Measurements from ENCODE around the gene ABTB1.

Gene ABTB1

DNA sequence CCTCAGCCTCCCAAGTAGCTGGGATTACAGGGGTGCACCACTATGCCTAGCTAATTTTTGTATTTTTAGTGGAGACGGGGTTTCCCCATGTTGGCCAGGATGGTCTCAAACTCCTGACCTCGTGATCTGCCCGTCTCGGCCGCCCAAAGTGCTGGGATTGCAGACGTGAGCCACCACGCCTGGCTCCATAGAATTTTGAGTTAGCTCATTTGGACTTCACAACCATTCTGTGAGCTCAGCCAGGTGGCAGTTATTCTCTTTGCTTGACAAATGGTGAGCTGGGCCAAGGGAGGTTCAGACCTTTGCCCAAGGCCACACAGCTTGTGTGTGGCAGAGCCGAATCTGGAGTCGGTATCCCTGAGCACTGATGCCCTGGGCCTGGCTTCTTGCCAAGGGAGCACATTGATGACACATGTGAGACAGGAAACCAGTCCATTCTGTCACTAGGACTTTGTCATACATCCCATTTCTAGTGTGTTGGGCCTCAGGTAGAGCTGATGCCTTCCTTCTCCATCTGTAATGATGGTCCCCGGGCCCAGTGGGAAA is 26.2 kb upstream of the ABTB1 start:
- H3K9me3 ChIP-seq (ENCODE audit: insufficient read depth, low read depth, low read length) = no peaks in the 10 kb centered on the region
- H4K20me1 ChIP-seq (ENCODE audit: insufficient read depth, low read length, poor library complexity, severe bottlenecking) = no peaks in the 10 kb centered on the region
- H3K9ac ChIP-seq (ENCODE audit: low read depth, low read length, poor library complexity, severe bottlenecking) = no peak overlapping the region
- no peaks in the 10 kb centered on the region for H3K27me3 ChIP-seq (ENCODE audit: insufficient read depth, low read length, poor library complexity, severe bottlenecking)
- no peaks in the 10 kb centered on the region for H3F3A ChIP-seq (ENCODE audit: low read depth)
- no peak overlapping the region for H3K4me3 ChIP-seq (ENCODE audit: low read length, poor library complexity, severe bottlenecking)
- H3K36me3 ChIP-seq (ENCODE audit: insufficient read depth, low read length) = no peaks in the 10 kb centered on the region
- H3K4me2 ChIP-seq (ENCODE audit: low read depth, low read length, poor library complexity, severe bottlenecking) = no peak overlapping the region
- no peak overlapping the region for H2AFZ ChIP-seq (ENCODE audit: low read length)
- no peaks in the 10 kb centered on the region for H3K79me2 ChIP-seq (ENCODE audit: insufficient read depth, low read length)
- TF ChIP-seq EZH2phosphoT487 (IDR thresholded peaks at IDR 0.05; ENCODE audit: borderline replicate concordance) = no peak
- TF ChIP-seq, protein P1, sequence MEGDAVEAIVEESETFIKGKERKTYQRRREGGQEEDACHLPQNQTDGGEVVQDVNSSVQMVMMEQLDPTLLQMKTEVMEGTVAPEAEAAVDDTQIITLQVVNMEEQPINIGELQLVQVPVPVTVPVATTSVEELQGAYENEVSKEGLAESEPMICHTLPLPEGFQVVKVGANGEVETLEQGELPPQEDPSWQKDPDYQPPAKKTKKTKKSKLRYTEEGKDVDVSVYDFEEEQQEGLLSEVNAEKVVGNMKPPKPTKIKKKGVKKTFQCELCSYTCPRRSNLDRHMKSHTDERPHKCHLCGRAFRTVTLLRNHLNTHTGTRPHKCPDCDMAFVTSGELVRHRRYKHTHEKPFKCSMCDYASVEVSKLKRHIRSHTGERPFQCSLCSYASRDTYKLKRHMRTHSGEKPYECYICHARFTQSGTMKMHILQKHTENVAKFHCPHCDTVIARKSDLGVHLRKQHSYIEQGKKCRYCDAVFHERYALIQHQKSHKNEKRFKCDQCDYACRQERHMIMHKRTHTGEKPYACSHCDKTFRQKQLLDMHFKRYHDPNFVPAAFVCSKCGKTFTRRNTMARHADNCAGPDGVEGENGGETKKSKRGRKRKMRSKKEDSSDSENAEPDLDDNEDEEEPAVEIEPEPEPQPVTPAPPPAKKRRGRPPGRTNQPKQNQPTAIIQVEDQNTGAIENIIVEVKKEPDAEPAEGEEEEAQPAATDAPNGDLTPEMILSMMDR (conservative IDR thresholded peaks at IDR 0.05; ENCODE audit: low read length) = no peak
- H3K4me1 ChIP-seq (ENCODE audit: insufficient read depth, low read length, poor library complexity, severe bottlenecking) = no peaks in the 10 kb centered on the region
- no peaks in the 10 kb centered on the region for H3K9me2 ChIP-seq (replicated peaks; ENCODE audit: low read depth, low read length)

DNA sequence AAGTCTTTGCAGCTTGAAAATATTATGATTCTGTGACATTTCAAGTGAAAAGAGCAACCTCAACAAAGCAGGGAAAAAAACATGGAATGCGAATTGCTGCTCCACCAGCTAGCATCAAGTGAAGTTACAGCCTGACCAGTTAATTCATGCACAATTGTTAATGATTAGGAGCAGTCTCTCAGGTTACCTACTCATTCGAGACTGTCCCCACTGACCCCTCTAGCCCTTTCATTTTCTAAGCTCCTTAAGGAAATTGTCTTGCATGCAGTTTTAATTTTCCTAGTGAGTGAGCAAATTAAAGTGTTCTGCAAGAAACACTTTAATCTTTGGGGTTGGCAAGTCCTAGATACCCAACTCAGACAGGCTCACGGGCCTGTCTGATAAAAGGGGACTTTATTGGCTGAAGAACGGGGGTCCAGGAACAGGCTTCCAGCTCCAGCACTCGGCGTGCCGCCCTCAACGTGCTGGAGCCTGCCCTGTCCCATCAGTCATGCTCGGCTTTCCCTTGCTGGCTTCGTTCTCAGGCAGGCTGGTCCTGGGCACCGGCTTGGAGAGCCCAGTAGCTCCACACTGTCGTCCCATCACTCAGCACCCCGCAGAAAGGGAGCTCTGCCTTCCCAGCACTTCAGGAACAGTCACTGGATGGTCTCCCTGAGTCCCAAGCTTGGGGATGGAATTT is 25.4 kb upstream of the ABTB1 start:
- Histone ChIP-seq H3K9ac (ENCODE audit: low read depth, low read length, poor library complexity, severe bottlenecking) (no peak overlapping the region), H3K4me2 (ENCODE audit: low read depth, low read length, poor library complexity, severe bottlenecking) (no peak overlapping the region), H4K20me1 (ENCODE audit: insufficient read depth, low read length, poor library complexity, severe bottlenecking) (no peaks in the 10 kb centered on the region), H3K9me3 (ENCODE audit: insufficient read depth, low read depth, low read length) (no peaks in the 10 kb centered on the region), H3K4me1 (ENCODE audit: insufficient read depth, low read length, poor library complexity, severe bottlenecking) (no peaks in the 10 kb centered on the region), H3K27me3 (ENCODE audit: insufficient read depth, low read length, poor library complexity, severe bottlenecking) (no peaks in the 10 kb centered on the region), H3K9me2 (replicated peaks; ENCODE audit: low read depth, low read length) (no peaks in the 10 kb centered on the region), H3K79me2 (ENCODE audit: insufficient read depth, low read length) (no peaks in the 10 kb centered on the region), H2AFZ (ENCODE audit: low read length) (no peak overlapping the region), H3K4me3 (ENCODE audit: low read length, poor library complexity, severe bottlenecking) (no peak overlapping the region), H3F3A (ENCODE audit: low read depth) (no peaks in the 10 kb centered on the region), H3K36me3 (ENCODE audit: insufficient read depth, low read length) (no peaks in the 10 kb centered on the region)
- TF ChIP-seq EZH2phosphoT487 (IDR thresholded peaks at IDR 0.05; ENCODE audit: borderline replicate concordance) = no peak

DNA sequence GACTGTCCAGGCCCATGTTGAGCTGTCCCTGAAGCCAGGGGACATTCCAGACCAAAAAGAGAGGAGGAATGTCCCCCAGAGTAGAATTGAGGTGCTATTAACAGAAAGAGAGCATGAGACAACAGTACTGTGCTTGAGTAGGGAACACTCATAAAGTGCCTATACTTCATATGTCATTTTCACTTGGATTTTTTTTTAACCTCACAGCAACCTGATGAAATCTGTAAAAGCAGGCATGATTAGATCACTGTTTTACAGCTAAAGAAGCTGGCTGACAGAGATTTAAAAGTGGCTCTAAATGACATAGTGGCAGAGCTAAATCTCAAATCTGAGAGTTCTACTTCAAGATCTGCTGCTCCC is 24.9 kb upstream of the ABTB1 start:
- Histone ChIP-seq H3K27me3 (ENCODE audit: insufficient read depth, low read length, poor library complexity, severe bottlenecking) (no peaks in the 10 kb centered on the region), H4K20me1 (ENCODE audit: insufficient read depth, low read length, poor library complexity, severe bottlenecking) (no peaks in the 10 kb centered on the region), H2AFZ (ENCODE audit: low read length) (no peak overlapping the region), H3K79me2 (ENCODE audit: insufficient read depth, low read length) (no peaks in the 10 kb centered on the region), H3K9me2 (replicated peaks; ENCODE audit: low read depth, low read length) (no peaks in the 10 kb centered on the region), H3K4me3 (ENCODE audit: low read length, poor library complexity, severe bottlenecking) (no peak overlapping the region), H3K9ac (ENCODE audit: low read depth, low read length, poor library complexity, severe bottlenecking) (no peak overlapping the region), H3K36me3 (ENCODE audit: insufficient read depth, low read length) (no peaks in the 10 kb centered on the region), H3F3A (ENCODE audit: low read depth) (no peaks in the 10 kb centered on the region), H3K9me3 (ENCODE audit: insufficient read depth, low read depth, low read length) (no peaks in the 10 kb centered on the region), H3K4me1 (ENCODE audit: insufficient read depth, low read length, poor library complexity, severe bottlenecking) (no peaks in the 10 kb centered on the region), H3K4me2 (ENCODE audit: low read depth, low read length, poor library complexity, severe bottlenecking) (no peak overlapping the region)
- TF ChIP-seq, protein P1 (conservative IDR thresholded peaks at IDR 0.05; ENCODE audit: low read length) = no peak
- TF ChIP-seq EZH2phosphoT487 (IDR thresholded peaks at IDR 0.05; ENCODE audit: borderline replicate concordance) = no peak

DNA sequence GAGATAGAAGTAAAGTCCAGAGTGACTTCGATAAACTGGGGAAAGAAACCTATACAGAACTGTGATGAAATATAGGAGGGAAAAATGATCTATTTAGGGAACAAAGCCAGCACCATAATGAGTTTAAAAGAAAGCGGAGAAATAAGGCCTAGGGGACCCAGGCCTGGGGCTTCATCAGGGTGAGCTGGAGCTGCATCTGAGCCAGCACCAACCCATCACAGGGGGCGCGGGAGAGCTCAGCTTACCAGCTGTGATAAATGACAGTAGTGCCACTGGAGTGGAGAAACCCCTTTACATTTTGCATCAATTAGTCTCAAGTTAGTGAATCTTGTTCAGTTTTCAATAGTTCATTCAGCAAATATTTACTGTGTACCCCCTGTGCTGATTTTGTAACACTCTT is 22.5 kb upstream of the ABTB1 start:
- no peaks in the 10 kb centered on the region for H3K9me2 ChIP-seq (replicated peaks; ENCODE audit: low read depth, low read length)
- no peaks in the 10 kb centered on the region for H4K20me1 ChIP-seq (ENCODE audit: insufficient read depth, low read length, poor library complexity, severe bottlenecking)
- TF ChIP-seq, protein P1 (conservative IDR thresholded peaks at IDR 0.05; ENCODE audit: low read length) = peak; percentile 30; the same call in 1 of the 2 replicates
- no peak for TF ChIP-seq EZH2phosphoT487 (IDR thresholded peaks at IDR 0.05; ENCODE audit: borderline replicate concordance)

More for the DNA sequence above, 22.5 kb upstream of the ABTB1 start:
- Histone ChIP-seq H3K9ac (ENCODE audit: low read depth, low read length, poor library complexity, severe bottlenecking) (no peak overlapping the region), H3K27me3 (ENCODE audit: insufficient read depth, low read length, poor library complexity, severe bottlenecking) (no peaks in the 10 kb centered on the region), H2AFZ (ENCODE audit: low read length) (no peak overlapping the region), H3K9me3 (ENCODE audit: insufficient read depth, low read depth, low read length) (no peaks in the 10 kb centered on the region), H3K4me2 (ENCODE audit: low read depth, low read length, poor library complexity, severe bottlenecking) (no peak overlapping the region), H3K79me2 (ENCODE audit: insufficient read depth, low read length) (no peaks in the 10 kb centered on the region), H3K4me3 (ENCODE audit: low read length, poor library complexity, severe bottlenecking) (no peak overlapping the region), H3K36me3 (ENCODE audit: insufficient read depth, low read length) (no peaks in the 10 kb centered on the region), H3F3A (ENCODE audit: low read depth) (no peaks in the 10 kb centered on the region), H3K4me1 (ENCODE audit: insufficient read depth, low read length, poor library complexity, severe bottlenecking) (no peaks in the 10 kb centered on the region)
